Renal pelvis (tissue), 4 donors: ENCODE measurements around the gene SCGN. TPM values are rescaled to one million over a fixed set of nuclear protein-coding genes. Genes with fewer than 3 reads are reported as not detected.
"Not testable (repeated sequence)": the region's sequence is repeated elsewhere in the genome, so short reads cannot be mapped to it uniquely, and the experiment has no call there.

ENCODE experiments used
- DNase-seq: peaks from one replicate; pipeline ENCODE4 v3.0.0-alpha.2; 2013
- polyA plus RNA-seq, 3 donors: library from polyadenylated mRNA; unstranded; fragments of 120-200 nt; gene quantifications; one replicate each; pipeline ENCODE4 v1.2.1, GENCODE V29; 2013; ENCODE audit not compliant: insufficient read length in 3 of 3

The SCGN gene
- polyA plus RNA-seq, 3 donors, result 0.12 to 0.22 (median 0.21) TPM

GRCh38 chr6:25727028-25727427 lies 75.0 kb downstream of the SCGN start:
- DNase-seq, result no peak

GRCh38 chr6:25730907-25731306 lies 78.9 kb downstream of the SCGN start:
- DNase-seq, result no peak

DNA sequence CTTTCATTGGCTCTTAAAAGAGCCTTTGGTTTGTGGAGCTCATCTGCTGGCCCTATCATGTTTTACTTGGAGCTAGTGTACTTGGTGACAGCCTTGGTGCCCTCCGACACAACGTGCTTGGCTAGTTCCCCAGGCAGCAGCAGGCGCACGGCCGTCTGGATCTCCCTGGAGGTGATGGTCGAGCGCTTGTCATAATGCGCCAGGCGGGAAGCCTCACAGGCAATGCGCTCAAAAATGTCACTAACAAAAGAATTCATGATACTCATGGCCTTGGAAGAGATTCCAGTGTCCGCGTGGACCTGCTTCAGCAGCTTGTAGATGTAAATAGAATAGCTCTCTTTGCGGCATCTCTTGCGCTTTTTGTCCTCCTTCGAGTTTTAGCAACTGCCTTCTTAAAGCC lies 79.7 kb downstream of the SCGN start:
- no peak for DNase-seq

DNA sequence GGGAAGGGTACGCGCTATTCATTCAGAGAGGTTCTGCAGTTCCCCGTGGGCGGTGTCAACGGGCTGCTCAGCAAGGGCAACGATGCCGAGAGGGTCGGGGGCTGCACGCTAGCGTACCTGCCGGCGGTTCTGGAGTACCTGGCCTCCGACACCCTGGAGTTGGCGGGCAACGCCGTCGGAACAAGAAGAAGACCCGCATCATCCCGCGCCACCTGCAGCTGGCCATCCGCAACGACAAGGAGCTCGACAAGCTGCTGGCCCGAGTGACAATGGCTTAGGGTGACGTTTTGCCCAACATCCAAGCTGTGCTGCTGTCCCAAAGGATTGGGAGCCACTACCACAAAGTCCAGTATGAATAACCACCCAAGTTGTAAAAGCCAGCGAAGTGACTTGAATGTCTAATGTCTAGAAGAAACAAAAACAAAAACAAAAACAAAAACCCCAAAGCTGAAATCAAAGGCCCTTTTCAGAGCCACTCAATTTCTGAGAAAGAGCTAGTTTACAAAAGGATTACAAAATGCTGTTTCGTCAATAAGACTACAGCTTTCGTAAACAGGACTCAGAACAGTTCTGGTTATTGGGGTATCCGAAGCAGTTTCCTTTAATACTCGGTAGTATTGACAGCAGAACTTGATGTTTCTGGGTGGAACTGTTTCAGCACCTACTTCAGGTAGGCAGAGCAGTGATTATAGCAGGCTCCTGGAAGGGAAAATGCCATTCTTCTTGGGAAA lies 80.6 kb downstream of the SCGN start:
- no peak for DNase-seq

DNA sequence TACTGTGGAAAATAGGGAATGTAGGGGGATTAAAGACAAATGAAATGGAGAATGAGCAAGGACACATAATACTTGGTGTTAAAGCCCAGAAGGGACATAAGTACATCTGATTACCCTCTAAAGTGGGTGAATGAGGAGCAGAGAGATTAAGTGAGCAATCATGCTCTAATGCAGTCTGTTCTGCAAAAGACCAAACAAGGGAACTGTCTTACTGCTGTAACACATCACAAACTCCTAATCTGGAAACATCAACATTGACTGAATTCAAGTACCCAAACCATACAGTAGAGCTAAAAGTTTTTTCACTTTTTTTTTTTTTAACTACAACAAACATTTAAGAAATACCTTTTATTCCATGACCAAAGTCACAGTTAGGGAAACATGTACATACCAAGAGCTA lies 83.2 kb downstream of the SCGN start:
- no peak for DNase-seq

DNA sequence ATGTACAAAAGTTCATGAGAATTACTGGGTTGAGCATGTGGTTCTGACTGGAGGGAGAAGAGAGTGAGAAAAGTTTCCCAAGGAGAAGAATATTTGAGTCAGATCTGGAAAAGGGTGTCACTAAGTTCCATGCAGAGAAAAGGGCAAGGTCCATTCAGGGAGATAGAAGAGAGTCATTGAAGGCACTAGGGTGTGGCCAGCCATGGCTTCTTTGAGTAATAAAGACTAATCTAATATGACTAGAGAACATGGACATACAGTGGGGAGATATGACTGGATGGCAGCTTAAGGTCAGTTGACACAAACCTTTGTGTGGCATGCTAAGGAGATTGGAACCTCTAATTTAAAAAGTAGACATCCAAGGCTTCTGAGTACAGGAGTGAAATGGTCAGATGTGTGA lies 91.9 kb downstream of the SCGN start:
- DNase-seq, result no peak

DNA sequence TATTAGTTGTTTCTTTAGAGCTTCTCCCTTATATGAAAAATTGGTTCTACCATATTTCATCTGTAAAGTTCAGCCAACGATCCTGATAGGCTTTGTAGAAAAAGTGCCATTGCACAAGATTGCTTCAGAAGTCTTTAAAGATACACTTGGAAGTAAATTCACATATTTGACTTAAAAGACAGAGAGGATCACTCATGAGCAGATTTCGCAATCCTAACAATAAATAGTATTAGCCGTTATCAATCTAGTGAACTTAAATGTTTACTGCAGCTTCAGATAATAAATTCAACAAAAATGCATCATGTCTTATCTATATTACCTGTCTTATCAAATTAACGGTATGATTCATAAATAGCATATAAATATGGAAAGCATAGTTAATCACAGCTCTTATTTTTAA lies 93.8 kb downstream of the SCGN start:
- DNase-seq, result no peak

- DNase-seq, result no peak
Observed at GRCh38 chr6:25746968-25747367, 95.0 kb downstream of the SCGN start.

GRCh38 chr6:25747477-25747876 lies 95.5 kb downstream of the SCGN start:
- no peak for DNase-seq

- no peak for DNase-seq
Observed at GRCh38 chr6:25748049-25748448, 96.0 kb downstream of the SCGN start.

DNA sequence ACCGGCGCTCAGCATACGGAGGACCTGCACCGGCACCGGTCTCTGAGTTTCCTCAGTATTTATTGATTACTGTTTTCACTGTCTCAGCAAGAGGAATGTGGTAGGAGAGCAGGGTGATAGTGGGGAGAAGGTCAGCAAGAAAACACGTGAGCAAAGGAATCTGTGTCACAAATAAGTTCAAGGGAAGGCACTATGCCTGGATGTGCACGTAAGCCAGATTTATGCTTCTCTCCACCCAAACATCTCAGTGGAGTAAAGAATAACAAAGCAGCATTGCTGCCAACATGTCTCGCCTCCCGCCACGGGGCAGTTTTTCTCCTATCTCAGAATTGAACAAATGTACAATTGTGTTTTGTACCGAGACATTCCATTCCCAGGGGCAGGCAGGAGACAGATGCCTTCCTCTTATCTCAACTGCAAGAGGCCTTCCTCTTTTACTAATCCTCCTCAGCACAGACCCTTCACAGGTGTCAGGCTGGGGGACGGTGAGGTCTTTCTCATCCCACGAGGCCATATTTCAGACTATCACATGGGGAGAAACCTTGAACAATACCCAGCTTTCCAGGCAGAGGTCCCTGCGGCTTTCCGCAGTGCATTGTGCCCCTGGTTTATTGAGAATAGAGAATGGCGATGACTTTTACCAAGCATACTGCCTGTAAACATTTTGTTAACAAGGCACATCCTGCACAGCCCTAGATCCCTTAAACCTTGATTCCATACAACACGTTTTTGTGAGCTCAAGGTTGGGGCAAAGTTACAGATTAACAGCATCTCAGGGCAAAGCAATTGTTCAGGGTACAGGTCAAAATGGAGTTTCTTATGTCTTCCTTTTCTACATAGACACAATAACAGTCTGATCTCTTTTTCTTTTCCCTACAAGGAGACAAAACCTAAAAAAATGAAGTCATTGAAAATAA lies 96.8 kb downstream of the SCGN start:
- DNase-seq, result not testable (repeated sequence)

DNA sequence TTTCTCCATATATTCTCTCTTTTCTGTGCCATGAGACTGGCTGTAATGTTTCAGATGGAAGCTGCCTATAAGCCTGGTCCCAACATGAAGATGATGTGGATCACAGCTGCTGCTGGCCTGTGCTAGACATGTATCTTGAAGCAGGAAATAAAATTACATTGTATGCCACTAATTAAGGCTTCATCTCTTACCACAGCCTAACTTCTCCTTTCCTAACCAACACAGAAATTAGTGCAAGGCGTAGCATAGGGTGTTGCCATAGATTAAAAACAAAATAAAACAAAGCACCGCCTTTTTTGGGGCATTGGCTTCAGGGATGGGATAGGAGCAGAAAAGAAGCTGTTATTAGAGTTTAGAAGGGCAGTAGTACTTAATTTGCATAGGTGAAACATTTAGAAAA lies 97.8 kb downstream of the SCGN start:
- no peak for DNase-seq

DNA sequence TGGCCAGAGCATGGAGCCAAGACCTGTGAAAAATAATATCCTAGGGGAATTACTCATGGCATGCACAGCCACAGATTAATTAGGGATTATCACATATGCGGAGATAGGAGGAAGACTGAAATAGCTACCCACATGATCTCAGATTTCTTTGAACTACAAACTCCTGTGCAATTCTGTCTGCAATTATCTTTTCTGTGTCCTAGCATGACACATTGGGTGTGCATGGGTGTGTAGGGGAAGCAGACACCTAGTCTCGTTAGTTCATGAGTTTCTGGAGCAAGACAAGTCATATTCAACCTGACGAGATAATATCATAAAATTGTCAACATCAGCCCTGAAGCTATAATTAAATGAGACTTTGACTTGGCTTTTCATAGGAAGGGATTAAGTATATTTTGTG lies 98.9 kb downstream of the SCGN start:
- no peak for DNase-seq

Other genes with a start within 250 kb of the SCGN start
- gene SLC17A4, start 102.5 kb downstream of the SCGN start, polyA plus RNA-seq, result 1 to 10 TPM; 1.4 to 2.7 (median 2.2) TPM
- gene SLC17A1, start 179.8 kb downstream of the SCGN start, polyA plus RNA-seq, result 10 to 100 TPM; 24.6 to 36.0 (median 32.8) TPM
- gene SLC17A3, start 222.0 kb downstream of the SCGN start, polyA plus RNA-seq, result 1 to 10 TPM in 1 of 3 donors, under 1 TPM in 2; 0.47 to 1.2 (median 0.95) TPM